Fibroblast of pulmonary artery (primary cell): Measurements from ENCODE around the gene NAE1.

Experiments
- DNase-seq: peaks from one replicate; pipeline ENCODE4 v3.0.0-alpha.2; 2010; ENCODE audit warnings: low read depth
- H3K4me3 ChIP-seq: replicated peaks from 2 replicates; pipeline ENCODE4 v1.5.1; 2011; ENCODE audit warnings: low read depth, mild to moderate bottlenecking, control low read depth, low read length, moderate library complexity
- CTCF ChIP-seq: IDR thresholded peaks from 2 replicates; pipeline ENCODE4 v1.5.1; 2011; ENCODE audit warnings: mild to moderate bottlenecking, control low read depth, low read length, inconsistent platforms; ENCODE audit errors: missing control alignments

The NAE1 gene

GRCh38 chr16:66834746-66835145 is 4.0 kb upstream of the NAE1 start:
- no peak for TF ChIP-seq CTCF
- no peak overlapping the region for H3K4me3 ChIP-seq
- DNase-seq, result no peak

- H3K4me3 ChIP-seq, result no peak overlapping the region
- DNase-seq, result no peak
- TF ChIP-seq CTCF, result no peak
These were observed 2.0 kb upstream of the NAE1 start for GRCh38 chr16:66832661-66833305.

- DNase-seq, result no peak
- no peak overlapping the region for H3K4me3 ChIP-seq
- no peak for TF ChIP-seq CTCF
These were observed 1.4 kb upstream of the NAE1 start for GRCh38 chr16:66832190-66832589.

GRCh38 chr16:66824006-66824405 is 6.8 kb downstream of the NAE1 start:
- H3K4me3 ChIP-seq, result no peak overlapping the region
- DNase-seq, result no peak
- TF ChIP-seq CTCF, result no peak

- DNase-seq, result no peak
- no peak for TF ChIP-seq CTCF
- H3K4me3 ChIP-seq, result no peak overlapping the region
These were observed 16.0 kb downstream of the NAE1 start for GRCh38 chr16:66814734-66815133.

GRCh38 chr16:66811043-66811442 is 19.7 kb downstream of the NAE1 start:
- TF ChIP-seq CTCF, result no peak
- DNase-seq, result no peak
- no peak overlapping the region for H3K4me3 ChIP-seq

- no peak for DNase-seq
- TF ChIP-seq CTCF, result no peak
- H3K4me3 ChIP-seq, result no peak overlapping the region
These were observed 20.4 kb downstream of the NAE1 start for GRCh38 chr16:66810391-66810790.
